Measurements from ENCODE around the gene NPEPL1. TPM values are rescaled to one million over a fixed set of nuclear protein-coding genes. Genes with fewer than 3 reads are reported as not detected.

The NPEPL1 gene
- total and polyA plus RNA-seq, 2 of the 8 experiments (the other 6 are each of a cell fraction or from before 2014, with no cell fraction given): 12.4 to 26.8 TPM

- no peak overlapping the region for H3K18ac ChIP-seq (ENCODE audit: extremely low read depth, low read length)
- H3K4me3 ChIP-seq (ENCODE audit: extremely low read depth in 1 of 4, insufficient read depth in 2 of 4, low read depth in 3 of 4, low read length in 4 of 4): no peak overlapping the region
- no peak overlapping the region for H2BK120ac ChIP-seq (replicated peaks; ENCODE audit: low read depth, low read length)
- no peaks in the 10 kb centered on the region for H3K79me2 ChIP-seq (ENCODE audit: control insufficient read depth in 1 of 2, insufficient read depth in 2 of 2, low read length in 2 of 2)
- H2BK5ac ChIP-seq (ENCODE audit: low read depth, low read length): no peak overlapping the region; the same call in 1 of the 2 replicates
- CTCF ChIA-PET (ENCODE audit: partially characterized antibody): interaction anchor here (1.7 kb wide), 1 partner anchor 20 kb away, joined by 7 read pairs; no protein-coding TSS in a partner anchor
- TF ChIP-seq, protein P1, sequence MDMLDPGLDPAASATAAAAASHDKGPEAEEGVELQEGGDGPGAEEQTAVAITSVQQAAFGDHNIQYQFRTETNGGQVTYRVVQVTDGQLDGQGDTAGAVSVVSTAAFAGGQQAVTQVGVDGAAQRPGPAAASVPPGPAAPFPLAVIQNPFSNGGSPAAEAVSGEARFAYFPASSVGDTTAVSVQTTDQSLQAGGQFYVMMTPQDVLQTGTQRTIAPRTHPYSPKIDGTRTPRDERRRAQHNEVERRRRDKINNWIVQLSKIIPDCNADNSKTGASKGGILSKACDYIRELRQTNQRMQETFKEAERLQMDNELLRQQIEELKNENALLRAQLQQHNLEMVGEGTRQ (IDR thresholded peaks at IDR 0.05; ENCODE audit: low read length): no peak
- TF ChIP-seq BACH1 (IDR thresholded peaks at IDR 0.05; ENCODE audit: low read length) (no peak), GABPA (IDR thresholded peaks at IDR 0.05; ENCODE audit: borderline replicate concordance, insufficient read depth, low read length) (no peak), CBX5 (IDR thresholded peaks at IDR 0.05; ENCODE audit: low read depth, low read length) (no peak), KDM1A (IDR thresholded peaks at IDR 0.05; ENCODE audit: borderline replicate concordance, low read length) (no peak), PHF8 (conservative IDR thresholded peaks at IDR 0.05; ENCODE audit: low read depth, low read length) (no peak), HDAC6 (IDR thresholded peaks at IDR 0.05; ENCODE audit: low read depth, low read length) (no peak), EP300 (IDR thresholded peaks at IDR 0.05; ENCODE audit: borderline replicate concordance in 1 of 2, low read depth in 2 of 2, low read length in 2 of 2) (no peak), RBBP5 (IDR thresholded peaks at IDR 0.05; ENCODE audit: borderline replicate concordance, low read depth, low read length) (no peak), GTF2F1 (IDR thresholded peaks at IDR 0.05; ENCODE audit: borderline replicate concordance, low read depth, low read length) (no peak), JUN (IDR thresholded peaks at IDR 0.05; ENCODE audit: low read depth, low read length) (no peak), EZH2 (IDR thresholded peaks at IDR 0.05; ENCODE audit: low read depth, low read length, severe bottlenecking) (no peak)
- no peak overlapping the region for H4K5ac ChIP-seq (ENCODE audit: insufficient read length, low read depth, low read length)
- H2AK5ac ChIP-seq (ENCODE audit: low read depth, low read length): peak overlapping the region; percentile 83; the same call in 1 of the 2 replicates
- H4K8ac ChIP-seq (ENCODE audit: extremely low read depth, insufficient read depth, low read length): no peak overlapping the region
- H3K9ac ChIP-seq (replicated peaks in 1 of 4; ENCODE audit: extremely low read depth in 1 of 4, low read depth in 3 of 4, low read length in 3 of 4): no peak overlapping the region
- no peaks in the 10 kb centered on the region for H3K23me2 ChIP-seq (ENCODE audit: low read depth, low read length)
- H4K91ac ChIP-seq (replicated peaks; ENCODE audit: insufficient read length, low read length): peak overlapping the region; percentile 25
- no peak for FAIRE-seq
- no peak overlapping the region for H3K56ac ChIP-seq (replicated peaks; ENCODE audit: insufficient read length, low read depth, low read length)
- POLR2A ChIA-PET (ENCODE audit: partially characterized antibody): interaction anchor here (0.8 to 2.6 kb wide), 3 partner anchors 12 to 29 kb away, joined by 3 to 14 read pairs (median 3); no protein-coding TSS in a partner anchor
- H3K14ac ChIP-seq (ENCODE audit: insufficient read length): no peak overlapping the region
- no peak overlapping the region for H3K4me2 ChIP-seq (ENCODE audit: insufficient read depth in 1 of 2, low read depth in 2 of 2, low read length in 2 of 2)
- peak overlapping the region; percentile 88; the same call in 1 of the 2 replicates for H2BK15ac ChIP-seq (ENCODE audit: low read length)
- H3K4ac ChIP-seq (replicated peaks; ENCODE audit: insufficient read length, low read depth, low read length): no peak overlapping the region
- H3K4me1 ChIP-seq (replicated peaks in 1 of 4; ENCODE audit: control insufficient read depth in 3 of 4, insufficient read depth in 4 of 4, low read length in 3 of 4): peaks cover 0 to 4% (median 0%) of the 10 kb centered on the region in 4 experiments; a peak in 2 of 7 replicates
- H3K27me3 ChIP-seq (replicated peaks in 1 of 4; ENCODE audit: control insufficient read depth in 3 of 4, extremely low read depth in 1 of 4, insufficient read depth in 3 of 4, low read length in 3 of 4): peaks cover 0 to 4% (median 1%) of the 10 kb centered on the region in 4 experiments; a peak in 3 of 7 replicates
- no peaks in the 10 kb centered on the region; a peak in 1 of 4 replicates for H3K9me3 ChIP-seq (ENCODE audit: insufficient read depth in 2 of 2, low read depth in 1 of 2, low read length in 1 of 2)
- no peaks in the 10 kb centered on the region for H4K20me1 ChIP-seq (replicated peaks in 1 of 2; ENCODE audit: control insufficient read depth in 1 of 2, insufficient read depth in 2 of 2, low read length in 2 of 2)
- no peaks in the 10 kb centered on the region; the same call in 1 of the 2 replicates for H3K79me1 ChIP-seq (ENCODE audit: low read depth, low read length)
- H3K23ac ChIP-seq (ENCODE audit: insufficient read length): no peak overlapping the region
- H2BK20ac ChIP-seq (ENCODE audit: low read length): no peak overlapping the region; the same call in 1 of the 2 replicates
- DNase-seq (ENCODE audit: low read depth in 1 of 2, low spot score in 2 of 2): peak in 1 of 2 experiments; percentile 22
- no peaks in the 10 kb centered on the region for H3K36me3 ChIP-seq (ENCODE audit: control insufficient read depth in 2 of 4, insufficient read depth in 4 of 4, low read length in 3 of 4)
- no peak overlapping the region for H3K27ac ChIP-seq (ENCODE audit: low read depth, low read length)
- WGBS, 2 experiments (ENCODE audit: extremely low coverage in 1 of 2, insufficient coverage in 1 of 2, insufficient read length in 1 of 2, insufficient replicate concordance in 2 of 2, low coverage in 1 of 2, low lambda C conversion rate in 2 of 2, missing lambda C conversion rate in 1 of 2): 93% methylated on average over 3 of the region's 3 CpGs; no CpG with 5 or more reads in 1 of the 2 experiments
- H2BK12ac ChIP-seq (ENCODE audit: low read depth, low read length): 0 out of 2 replicates have a peak overlapping the region, but pooled peaks have one; percentile 27
- no peak overlapping the region for H2AFZ ChIP-seq (ENCODE audit: low read length)
These were observed 31.0 kb downstream of the NPEPL1 start for GRCh38 chr20:58723628-58723984.

All from H1 (cell line).